DND-41 (cell line): ENCODE results near the gene KRTAP4-7.
"Not testable (repeated sequence)": the region's sequence is repeated elsewhere in the genome, so short reads cannot be mapped to it uniquely, and the experiment has no call there.

Experiments
- ATAC-seq: fragments of 200-7000 bp; cut with Tn5 transposase; 3 replicates; pipeline ENCODE4 v1.9.1; 2021; ENCODE audit warnings: low read depth; ENCODE audit not compliant: insufficient read depth
- DNase-seq: peaks from one replicate; pipeline ENCODE4 v3.0.0-alpha.2; 2020
- H2AFZ ChIP-seq: 2 replicates; pipeline ENCODE4 v1.6.0; 2012; ENCODE audit warnings: low read depth, low read length
- H3K27ac ChIP-seq: 2 replicates; pipeline ENCODE4 v1.5.1; 2012; ENCODE audit warnings: low read length, inconsistent platforms
- H3K27me3 ChIP-seq: fragments of 200-600 bp; sonication (generic); 2 replicates; pipeline ENCODE4 v1.6.0; 2012; ENCODE audit warnings: low read length, mild to moderate bottlenecking, inconsistent platforms; ENCODE audit not compliant: insufficient read depth, poor library complexity
- H3K36me3 ChIP-seq: 2 replicates; pipeline ENCODE4 v1.5.1; 2012; ENCODE audit warnings: low read length, inconsistent platforms; ENCODE audit not compliant: insufficient read depth
- H3K4me1 ChIP-seq: 2 replicates; pipeline ENCODE4 v1.5.1; 2012; ENCODE audit warnings: mild to moderate bottlenecking, low read length; ENCODE audit not compliant: insufficient read depth
- H3K4me2 ChIP-seq: 2 replicates; pipeline ENCODE4 v1.6.0; 2012; ENCODE audit warnings: mild to moderate bottlenecking, moderate library complexity, low read length, inconsistent platforms; ENCODE audit not compliant: insufficient read depth
- H3K4me3 ChIP-seq, 2 experiments: fragments of 200-600 bp in 1 of 2; shearing (Covaris generic) in 1 of 2; 2 replicates each; pipeline ENCODE4 v1.5.1; 2012 to 2016; ENCODE audit warnings: inconsistent platforms in 2 of 2, low read length in 2 of 2, mild to moderate bottlenecking in 2 of 2, low read depth in 1 of 2, moderate library complexity in 1 of 2
- H3K79me2 ChIP-seq: 2 replicates; pipeline ENCODE4 v1.6.0; 2012; ENCODE audit warnings: low read length, inconsistent platforms; ENCODE audit not compliant: insufficient read depth
- H3K9ac ChIP-seq: 2 replicates; pipeline ENCODE4 v1.6.0; 2012; ENCODE audit warnings: low read depth, mild to moderate bottlenecking, inconsistent platforms, low read length, moderate library complexity
- H3K9me3 ChIP-seq: 2 replicates; pipeline ENCODE4 v1.5.1; 2012; ENCODE audit warnings: low read length, moderate library complexity, mild to moderate bottlenecking, inconsistent platforms; ENCODE audit not compliant: insufficient read depth, severe bottlenecking
- H4K20me1 ChIP-seq: 2 replicates; pipeline ENCODE4 v1.6.0; 2012; ENCODE audit warnings: low read length; ENCODE audit not compliant: insufficient read depth
- CTCF ChIP-seq: IDR thresholded peaks from 2 replicates; pipeline ENCODE4 v1.5.1; 2012; ENCODE audit warnings: borderline replicate concordance, low read length, moderate library complexity, mild to moderate bottlenecking; ENCODE audit not compliant: poor library complexity, severe bottlenecking; ENCODE audit errors: extremely low read depth
- EZH2 ChIP-seq: IDR thresholded peaks from 3 replicates; pipeline ENCODE4 v1.6.1; 2012; ENCODE audit warnings: borderline replicate concordance, low read depth, mild to moderate bottlenecking, moderate library complexity, low read length, inconsistent platforms; ENCODE audit not compliant: severe bottlenecking

The KRTAP4-7 gene

GRCh38 chr17:41052566-41052965, 31.4 kb upstream of the KRTAP4-7 start:
- H3K4me3 ChIP-seq = no peak overlapping the region
- H4K20me1 ChIP-seq = no peaks in the 10 kb centered on the region
- no peak overlapping the region for H3K27ac ChIP-seq
- no peak overlapping the region for H3K9ac ChIP-seq
- no peaks in the 10 kb centered on the region for H3K79me2 ChIP-seq
- no peak overlapping the region for H3K4me2 ChIP-seq
- no peak overlapping the region for H2AFZ ChIP-seq
- no peaks in the 10 kb centered on the region for H3K4me1 ChIP-seq
- no peak for ATAC-seq
- DNase-seq = no peak
- no peak for TF ChIP-seq CTCF
- TF ChIP-seq EZH2 = no peak
- no peaks in the 10 kb centered on the region for H3K9me3 ChIP-seq
- H3K27me3 ChIP-seq = peaks cover 10% of the 10 kb centered on the region
- no peaks in the 10 kb centered on the region for H3K36me3 ChIP-seq

- no peak overlapping the region for H3K9ac ChIP-seq
- H3K27ac ChIP-seq = no peak overlapping the region
- ATAC-seq = no peak
- no peak overlapping the region for H3K4me2 ChIP-seq
- H3K9me3 ChIP-seq = no peaks in the 10 kb centered on the region
- no peak overlapping the region for H2AFZ ChIP-seq
- H3K36me3 ChIP-seq = no peaks in the 10 kb centered on the region
- H3K27me3 ChIP-seq = peaks cover 8% of the 10 kb centered on the region
- H3K79me2 ChIP-seq = no peaks in the 10 kb centered on the region
- no peaks in the 10 kb centered on the region for H4K20me1 ChIP-seq
- no peak overlapping the region for H3K4me3 ChIP-seq
- TF ChIP-seq CTCF = no peak
- TF ChIP-seq EZH2 = no peak
- H3K4me1 ChIP-seq = no peaks in the 10 kb centered on the region
- DNase-seq = no peak
These were observed 29.9 kb upstream of the KRTAP4-7 start for GRCh38 chr17:41054025-41054424.

- H3K4me2 ChIP-seq, H3K9ac ChIP-seq, H3K4me3 ChIP-seq, H3K4me1 ChIP-seq, H2AFZ ChIP-seq, H4K20me1 ChIP-seq, ATAC-seq, H3K9me3 ChIP-seq, H3K27me3 ChIP-seq, H3K36me3 ChIP-seq, DNase-seq, H3K79me2 ChIP-seq, H3K27ac ChIP-seq: not testable (repeated sequence)
These were observed 29.4 kb upstream of the KRTAP4-7 start for GRCh38 chr17:41054556-41054955.

GRCh38 chr17:41055130-41055529, 28.8 kb upstream of the KRTAP4-7 start, which contains the start of gene KRTAP2-2:
KRTAP2-2 (minus strand) TSS chr17:41055230; CDS start chr17:41055211, 19 bp downstream.
- not testable (repeated sequence) for H3K4me2 ChIP-seq, H3K9ac ChIP-seq, H3K9me3 ChIP-seq, H3K27me3 ChIP-seq, H3K36me3 ChIP-seq, ATAC-seq, H4K20me1 ChIP-seq, H3K4me1 ChIP-seq, DNase-seq, H3K27ac ChIP-seq, H3K79me2 ChIP-seq, H3K4me3 ChIP-seq, H2AFZ ChIP-seq
